Pulmonary artery endothelial cell (primary cell): ENCODE measurements around the gene ANO8. TPM values are rescaled to one million over a fixed set of nuclear protein-coding genes. Genes with fewer than 3 reads are reported as not detected.
"Not testable (repeated sequence)": the region's sequence is repeated elsewhere in the genome, so short reads cannot be mapped to it uniquely, and the experiment has no call there.

Experiments
- DNase-seq: peaks from one replicate; pipeline ENCODE4 v3.0.0-alpha.2; 2011; ENCODE audit warnings: low read depth, low spot score
- total RNA-seq: library from RNA; depleted of rRNA; stranded (reverse); fragments of >200 nt; gene quantifications from 2 replicates; pipeline ENCODE4 v1.2.3, GENCODE V29; 2014

The ANO8 gene
- total RNA-seq, 1 donor from 2014 or later = 2.0 TPM

- DNase-seq = no peak
Observed at GRCh38 chr19:17312189-17313113, 22.2 kb downstream of the ANO8 start.

GRCh38 chr19:17311455-17312188, 23.0 kb downstream of the ANO8 start:
- no peak for DNase-seq

GRCh38 chr19:17309965-17310461, 24.6 kb downstream of the ANO8 start:
- no peak for DNase-seq

GRCh38 chr19:17309198-17309964, 25.3 kb downstream of the ANO8 start, which contains the start of gene DDA1:
DDA1 (plus strand) TSS chr19:17309563; CDS start chr19:17309655, 92 bp downstream.
- peak; percentile 100 for DNase-seq

GRCh38 chr19:17307876-17308377, 26.7 kb downstream of the ANO8 start:
- DNase-seq = no peak

GRCh38 chr19:17306285-17306714, 28.4 kb downstream of the ANO8 start:
- no peak for DNase-seq

GRCh38 chr19:17305517-17306284, 29.0 kb downstream of the ANO8 start, which contains the start of gene MRPL34:
MRPL34 (plus strand) TSS chr19:17305872; CDS start chr19:17305893, 21 bp downstream.
- DNase-seq = peak; percentile 95

GRCh38 chr19:17305216-17305516, 29.5 kb downstream of the ANO8 start:
- no peak for DNase-seq

GRCh38 chr19:17304386-17305215, 30.1 kb downstream of the ANO8 start:
- DNase-seq = no peak

GRCh38 chr19:17303940-17304267, 30.8 kb downstream of the ANO8 start:
- DNase-seq = no peak

GRCh38 chr19:17303167-17303939, 31.3 kb downstream of the ANO8 start, which contains the start of gene ABHD8:
ABHD8 (minus strand) TSS chr19:17303425; CDS start chr19:17301616, 1,809 bp downstream.
- DNase-seq = peak; percentile 87

- DNase-seq = no peak
Observed at GRCh38 chr19:17302391-17303166, 32.1 kb downstream of the ANO8 start.

GRCh38 chr19:17300992-17301619, 33.5 kb downstream of the ANO8 start:
- no peak for DNase-seq

GRCh38 chr19:17296976-17297375, 37.7 kb downstream of the ANO8 start:
- DNase-seq = no peak

- peak; percentile 45 for DNase-seq
Observed at GRCh38 chr19:17296273-17296672, 38.4 kb downstream of the ANO8 start.

GRCh38 chr19:17295551-17295950, 39.1 kb downstream of the ANO8 start:
- not testable (repeated sequence) for DNase-seq
